GM12892 (cell line): ENCODE data around the gene ARHGEF4.

ENCODE experiments used
- POLR2A ChIP-seq: IDR thresholded peaks from 2 replicates; pipeline ENCODE4 v1.6.1; 2011; ENCODE audit warnings: low read depth, low read length, control low read depth
- POLR2AphosphoS5 ChIP-seq: IDR thresholded peaks from 2 replicates; pipeline ENCODE4 v1.6.1; 2011; ENCODE audit warnings: low read depth, low read length, control low read depth

DNA sequence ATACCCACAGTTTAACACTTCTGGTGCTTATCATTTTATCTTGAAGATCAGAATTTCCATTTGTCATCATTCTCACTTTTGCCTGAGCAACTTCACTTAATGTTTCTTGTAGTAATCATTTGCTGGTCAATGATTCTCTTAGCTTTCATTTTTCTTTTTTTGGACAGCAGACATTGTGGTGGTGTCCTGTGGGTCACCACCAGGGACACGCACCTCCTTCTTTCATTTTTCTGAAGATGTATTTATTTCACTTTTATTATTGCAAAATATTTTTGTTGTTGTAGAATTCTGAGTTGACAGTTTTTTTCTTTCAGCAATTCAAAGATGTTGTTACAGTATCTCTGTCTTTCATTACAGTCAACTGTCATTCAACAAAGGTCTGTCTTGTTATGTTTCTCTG, 172.3 kb downstream of the ARHGEF4 start:
- no peak for TF ChIP-seq POLR2A
- no peak for TF ChIP-seq POLR2AphosphoS5
